Natural killer cell (primary cell): ENCODE results near the gene FOXK1. TPM values are rescaled to one million over a fixed set of nuclear protein-coding genes. Genes with fewer than 3 reads are reported as not detected.

ENCODE experiments used
- ATAC-seq, 3 donors: fragments of 150-1000 bp in 2 of 3; fragments of 200-7000 bp in 1 of 3; cut with Tn5 transposase; 1 replicate in 1 of 3; 2 replicates in 2 of 3; pipeline ENCODE4 v1.10.0; 2021; ENCODE audit warnings: mild to moderate bottlenecking in 2 of 3, moderate library complexity in 2 of 3
- DNase-seq, 2 donors: peaks; one replicate each; pipeline versions ENCODE4 v3.0.0 to v3.0.0-alpha.2; 2013 to 2021; ENCODE audit warnings: mixed read lengths in 1 of 2
- H3K27ac ChIP-seq: one replicate; pipeline ENCODE4 v1.5.1; 2013; ENCODE audit warnings: mild to moderate bottlenecking, low read length
- H3K27me3 ChIP-seq: one replicate; pipeline ENCODE4 v1.6.1; 2013; ENCODE audit warnings: low read length; ENCODE audit not compliant: control insufficient read depth, insufficient read depth
- H3K36me3 ChIP-seq: one replicate; pipeline ENCODE4 v1.6.1; 2013; ENCODE audit warnings: low read length; ENCODE audit not compliant: control insufficient read depth, insufficient read depth
- H3K4me1 ChIP-seq: one replicate; pipeline ENCODE4 v1.6.1; 2013; ENCODE audit warnings: low read length; ENCODE audit not compliant: control insufficient read depth, insufficient read depth
- H3K4me3 ChIP-seq: one replicate; pipeline ENCODE4 v1.5.1; 2013; ENCODE audit warnings: low read length
- H3K9me3 ChIP-seq: one replicate; pipeline ENCODE4 v1.6.1; 2013; ENCODE audit warnings: low read length; ENCODE audit not compliant: control insufficient read depth, insufficient read depth
- H3K27ac Mint-ChIP-seq, 2 donors: one replicate each; pipeline ENCODE4 v1.8.0; 2022; ENCODE audit warnings: mild to moderate bottlenecking in 2 of 2, mixed read lengths in 2 of 2, moderate library complexity in 1 of 2
- H3K27me3 Mint-ChIP-seq, 2 donors: one replicate each; pipeline ENCODE4 v1.8.0; 2022; ENCODE audit warnings: low read depth in 2 of 2, mixed read lengths in 2 of 2
- H3K36me3 Mint-ChIP-seq: one replicate; pipeline ENCODE4 v1.8.0; 2022; ENCODE audit warnings: mixed read lengths
- H3K4me1 Mint-ChIP-seq, 2 donors: one replicate each; pipeline ENCODE4 v1.8.0; 2022; ENCODE audit warnings: mixed read lengths in 2 of 2
- H3K4me3 Mint-ChIP-seq: one replicate; pipeline ENCODE4 v1.8.0; 2022; ENCODE audit warnings: mild to moderate bottlenecking, moderate library complexity, mixed read lengths
- H3K9me3 Mint-ChIP-seq, 2 donors: one replicate each; pipeline ENCODE4 v1.8.0; 2022; ENCODE audit warnings: mixed read lengths in 2 of 2
- WGBS: methylation state at CpG from one replicate; pipeline ENCODE4 v1.1.7; 2013; ENCODE audit warnings: missing lambda C conversion rate; ENCODE audit not compliant: insufficient coverage; 5-methylcytosine and 5-hydroxymethylcytosine counted together
- intact Hi-C: fragments of 100-400 bp; cut with micrococcal nuclease; formaldehyde crosslinking; loops from one replicate; pipeline ENCODE4 v1.14.2; 2022
- total RNA-seq, 4 donors: library from RNA; stranded (reverse); fragments of 120-200 nt in 1 of 4; gene quantifications; one replicate each; pipeline versions ENCODE4 v1.2.3 to v1.2.4, GENCODE V29; 2013 to 2022
- TF ChIP-seq, protein P1 (sequence below): fragments of 200-600 bp; IDR thresholded peaks from one replicate; pipeline ENCODE4 v1.8.0; 2022; ENCODE audit warnings: antibody characterized with exemption

FOXK1 gene
- total RNA-seq, 3 donors from 2014 or later (not counting 1 experiment from before 2014, with no cell fraction given), result 51.6 to 59.7 (median 55.3) TPM

DNA sequence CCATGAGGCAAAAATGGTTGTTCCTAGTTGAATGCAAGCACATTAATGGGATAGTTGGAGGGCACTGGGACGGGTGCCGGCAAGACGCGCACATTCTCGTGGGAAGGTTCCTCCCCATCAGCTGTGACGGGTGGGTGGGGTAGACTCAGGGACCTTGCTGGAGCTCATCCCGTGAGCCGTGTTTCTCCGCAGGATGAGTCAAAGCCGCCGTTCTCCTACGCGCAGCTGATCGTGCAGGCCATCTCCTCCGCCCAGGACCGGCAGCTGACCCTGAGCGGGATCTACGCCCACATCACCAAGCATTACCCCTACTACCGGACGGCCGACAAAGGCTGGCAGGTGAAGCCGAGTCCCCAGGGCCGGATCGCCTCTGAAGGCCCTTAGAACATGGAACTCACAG lies 73.0 kb downstream of the FOXK1 start:
- intact Hi-C loops, result no loop called here
- peaks cover 41% of the 10 kb centered on the region for H3K36me3 ChIP-seq
- no peaks in the 10 kb centered on the region for H3K27me3 ChIP-seq

DNA sequence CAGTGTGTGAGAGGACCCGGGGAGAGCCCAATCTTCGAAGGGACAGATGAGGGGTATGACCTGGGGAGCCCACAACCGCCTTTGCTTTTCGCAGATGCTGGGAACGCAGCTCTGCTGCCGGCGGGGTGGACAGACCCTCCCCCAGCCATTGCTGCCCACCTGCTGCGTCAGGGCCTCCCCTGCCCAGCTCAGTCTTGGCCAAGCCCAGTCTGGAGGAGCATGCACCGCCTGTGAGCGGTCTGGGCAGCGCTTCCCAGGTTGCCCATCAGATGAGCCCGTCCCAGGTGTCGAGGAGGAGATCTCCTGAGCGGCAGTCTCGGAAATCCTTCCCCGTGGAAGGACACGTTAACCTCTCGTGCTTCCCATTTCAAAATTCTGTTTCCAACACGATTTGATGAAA lies 76.0 kb downstream of the FOXK1 start:
- Histone ChIP-seq H3K27ac (no peak overlapping the region), H3K27me3 (no peaks in the 10 kb centered on the region), H3K4me3 (no peak overlapping the region), H3K36me3 (peaks cover 64% of the 10 kb centered on the region), H3K9me3 (no peaks in the 10 kb centered on the region), H3K4me1 (peaks cover 14% of the 10 kb centered on the region)
- Mint-ChIP-seq H3K27ac (no peak overlapping the region), H3K36me3 (no peaks in the 10 kb centered on the region), H3K27me3 (no peaks in the 10 kb centered on the region), H3K9me3 (no peaks in the 10 kb centered on the region), H3K4me3 (no peak overlapping the region), H3K4me1 (peaks cover 0 to 5% of the 10 kb centered on the region in 2 donors)
- DNase-seq (no peak), ATAC-seq (no peak)
- intact Hi-C loops, result no loop called here
- 97% methylated on average over 19 of the region's 19 CpGs for WGBS
- TF ChIP-seq, protein P1, sequence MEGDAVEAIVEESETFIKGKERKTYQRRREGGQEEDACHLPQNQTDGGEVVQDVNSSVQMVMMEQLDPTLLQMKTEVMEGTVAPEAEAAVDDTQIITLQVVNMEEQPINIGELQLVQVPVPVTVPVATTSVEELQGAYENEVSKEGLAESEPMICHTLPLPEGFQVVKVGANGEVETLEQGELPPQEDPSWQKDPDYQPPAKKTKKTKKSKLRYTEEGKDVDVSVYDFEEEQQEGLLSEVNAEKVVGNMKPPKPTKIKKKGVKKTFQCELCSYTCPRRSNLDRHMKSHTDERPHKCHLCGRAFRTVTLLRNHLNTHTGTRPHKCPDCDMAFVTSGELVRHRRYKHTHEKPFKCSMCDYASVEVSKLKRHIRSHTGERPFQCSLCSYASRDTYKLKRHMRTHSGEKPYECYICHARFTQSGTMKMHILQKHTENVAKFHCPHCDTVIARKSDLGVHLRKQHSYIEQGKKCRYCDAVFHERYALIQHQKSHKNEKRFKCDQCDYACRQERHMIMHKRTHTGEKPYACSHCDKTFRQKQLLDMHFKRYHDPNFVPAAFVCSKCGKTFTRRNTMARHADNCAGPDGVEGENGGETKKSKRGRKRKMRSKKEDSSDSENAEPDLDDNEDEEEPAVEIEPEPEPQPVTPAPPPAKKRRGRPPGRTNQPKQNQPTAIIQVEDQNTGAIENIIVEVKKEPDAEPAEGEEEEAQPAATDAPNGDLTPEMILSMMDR, result no peak

More for the DNA sequence above, 73.0 kb downstream of the FOXK1 start:
- H3K36me3 Mint-ChIP-seq, result no peaks in the 10 kb centered on the region
- H3K27me3 Mint-ChIP-seq, result no peaks in the 10 kb centered on the region
- DNase-seq, result no peak
- Histone ChIP-seq H3K4me3 (no peak overlapping the region), H3K27ac (no peak overlapping the region), H3K4me1 (peaks cover 14% of the 10 kb centered on the region), H3K9me3 (no peaks in the 10 kb centered on the region)
- ATAC-seq, result no peak
- no peaks in the 10 kb centered on the region for H3K9me3 Mint-ChIP-seq
- H3K4me3 Mint-ChIP-seq, result no peak overlapping the region
- 96% methylated on average over 24 of the region's 24 CpGs for WGBS
- TF ChIP-seq, protein P1, result no peak
- H3K4me1 Mint-ChIP-seq, result peaks cover 0 to 5% of the 10 kb centered on the region in 2 donors
- H3K27ac Mint-ChIP-seq, result no peak overlapping the region

DNA sequence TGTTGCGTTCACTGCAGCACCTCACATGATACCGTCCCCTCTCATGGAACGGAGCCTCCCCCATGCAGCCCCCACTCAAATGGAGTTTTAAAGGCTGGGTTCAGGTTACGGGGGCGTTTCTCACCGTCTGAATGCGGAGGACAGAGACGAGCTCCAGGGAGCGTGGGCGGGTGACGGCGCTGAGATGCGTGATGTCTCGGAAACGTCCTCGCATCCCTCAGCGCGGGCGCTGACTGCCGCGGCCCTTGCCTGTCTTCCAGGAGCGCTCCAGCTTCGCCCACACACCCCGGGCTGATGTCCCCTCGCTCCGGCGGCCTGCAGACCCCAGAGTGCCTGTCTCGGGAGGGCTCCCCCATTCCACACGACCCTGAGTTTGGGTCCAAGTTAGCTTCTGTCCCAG lies 76.7 kb downstream of the FOXK1 start:
- no peak for ATAC-seq
- Mint-ChIP-seq H3K4me1 (peaks cover 0 to 2% of the 10 kb centered on the region in 2 donors), H3K4me3 (no peak overlapping the region), H3K36me3 (no peaks in the 10 kb centered on the region), H3K9me3 (no peaks in the 10 kb centered on the region), H3K27me3 (no peaks in the 10 kb centered on the region), H3K27ac (no peak overlapping the region)
- H3K4me1 ChIP-seq, result peaks cover 7% of the 10 kb centered on the region
- intact Hi-C loops, result no loop called here
- 98% methylated on average over 29 of the region's 29 CpGs for WGBS
- DNase-seq, result no peak
- TF ChIP-seq, protein P1, result no peak
- H3K9me3 ChIP-seq, result no peaks in the 10 kb centered on the region
- H3K27ac ChIP-seq, result no peak overlapping the region
- H3K27me3 ChIP-seq, result no peaks in the 10 kb centered on the region
- no peak overlapping the region for H3K4me3 ChIP-seq
- H3K36me3 ChIP-seq, result peaks cover 71% of the 10 kb centered on the region

DNA sequence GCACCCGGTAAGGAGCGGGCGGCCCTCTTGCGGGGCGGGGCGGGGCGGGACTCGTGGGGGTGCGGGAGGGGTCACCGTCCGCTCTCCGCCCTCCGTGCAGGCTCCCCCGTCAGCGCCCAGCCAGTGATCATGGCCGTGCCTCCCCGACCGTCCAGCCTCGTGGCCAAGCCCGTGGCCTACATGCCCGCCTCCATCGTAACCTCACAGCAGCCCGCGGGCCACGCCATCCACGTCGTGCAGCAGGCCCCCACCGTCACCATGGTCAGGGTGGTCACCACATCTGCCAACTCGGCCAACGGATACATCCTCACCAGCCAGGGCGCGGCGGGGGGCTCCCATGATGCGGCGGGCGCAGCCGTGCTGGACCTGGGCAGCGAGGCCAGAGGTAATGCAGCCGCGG lies 77.1 kb downstream of the FOXK1 start:
- Histone ChIP-seq H3K27ac (no peak overlapping the region), H3K4me3 (no peak overlapping the region), H3K4me1 (peaks cover 3% of the 10 kb centered on the region), H3K27me3 (no peaks in the 10 kb centered on the region), H3K9me3 (no peaks in the 10 kb centered on the region), H3K36me3 (peaks cover 72% of the 10 kb centered on the region)
- no peak for DNase-seq
- Mint-ChIP-seq H3K36me3 (no peaks in the 10 kb centered on the region), H3K4me1 (no peaks in the 10 kb centered on the region), H3K4me3 (no peak overlapping the region), H3K27ac (no peak overlapping the region), H3K9me3 (no peaks in the 10 kb centered on the region), H3K27me3 (no peaks in the 10 kb centered on the region)
- intact Hi-C loops, result no loop called here
- no peak for ATAC-seq
- TF ChIP-seq, protein P1, result no peak
- 97% methylated on average over 40 of the region's 40 CpGs for WGBS
